IPS-NIHi7 (cell line): ENCODE results near the gene GHRHR.

Experiments
- DNase-seq: peaks from one replicate; pipeline ENCODE4 v3.0.0; 2012; ENCODE audit warnings: mixed read lengths; ENCODE audit errors: extremely low spot score

GHRHR gene

DNA sequence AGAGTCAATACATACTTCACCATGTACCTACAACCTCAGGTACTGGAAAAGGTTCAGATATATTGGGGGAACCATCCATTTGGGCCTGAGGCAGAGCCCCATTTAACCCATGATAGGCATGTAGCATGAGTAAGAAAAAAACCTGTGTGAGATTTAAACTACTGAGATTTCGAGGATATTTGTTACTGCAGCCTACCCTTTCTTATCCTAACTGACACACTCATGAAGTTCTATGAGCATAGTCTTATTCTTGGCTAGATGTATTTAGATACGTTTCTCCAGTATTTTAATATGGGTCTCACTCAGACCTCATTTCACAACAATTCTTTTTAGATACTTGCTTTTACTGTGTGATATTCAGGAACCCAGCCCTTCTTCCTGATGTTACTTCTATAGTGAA, 39.3 kb downstream of the GHRHR start:
- no peak for DNase-seq

DNA sequence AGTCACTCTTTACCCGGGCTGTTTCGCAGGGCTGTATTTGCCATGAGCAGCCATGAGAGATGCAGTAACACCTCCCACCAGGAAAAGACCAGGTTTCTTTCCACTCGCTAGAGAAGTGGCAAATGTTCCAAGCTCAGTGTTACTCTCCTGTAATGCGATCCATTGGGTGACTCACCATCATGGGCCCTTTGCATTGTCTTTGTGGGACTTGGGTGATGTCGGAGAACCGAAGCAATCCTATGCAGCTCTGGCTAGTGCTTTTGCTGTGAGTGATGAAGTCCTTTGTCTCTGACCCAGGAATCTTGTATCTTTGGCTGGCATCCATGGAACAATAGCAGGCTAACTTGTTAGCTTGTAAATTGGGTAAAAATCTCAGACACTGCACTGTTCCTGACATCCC, 40.0 kb downstream of the GHRHR start:
- DNase-seq = no peak

DNA sequence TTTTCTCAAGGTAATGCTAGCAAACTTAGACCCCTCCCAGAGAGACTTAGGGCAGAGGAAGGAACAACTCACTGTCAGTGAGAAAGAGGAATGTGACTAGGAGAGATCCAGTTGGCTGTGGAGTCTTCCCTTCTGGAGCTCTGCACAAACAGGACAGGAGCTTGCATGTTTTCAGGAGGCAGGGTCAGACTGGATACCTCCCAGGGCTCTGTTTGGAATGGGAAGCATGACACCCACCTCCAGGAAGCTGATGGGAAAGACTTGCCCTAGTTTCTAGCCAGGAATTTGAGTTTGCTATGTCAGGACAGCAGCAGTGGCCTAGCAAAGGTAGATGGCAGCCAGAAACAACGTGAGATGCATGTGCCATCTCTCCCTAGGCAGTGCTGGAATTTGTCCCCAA, 40.6 kb downstream of the GHRHR start:
- DNase-seq = no peak

DNA sequence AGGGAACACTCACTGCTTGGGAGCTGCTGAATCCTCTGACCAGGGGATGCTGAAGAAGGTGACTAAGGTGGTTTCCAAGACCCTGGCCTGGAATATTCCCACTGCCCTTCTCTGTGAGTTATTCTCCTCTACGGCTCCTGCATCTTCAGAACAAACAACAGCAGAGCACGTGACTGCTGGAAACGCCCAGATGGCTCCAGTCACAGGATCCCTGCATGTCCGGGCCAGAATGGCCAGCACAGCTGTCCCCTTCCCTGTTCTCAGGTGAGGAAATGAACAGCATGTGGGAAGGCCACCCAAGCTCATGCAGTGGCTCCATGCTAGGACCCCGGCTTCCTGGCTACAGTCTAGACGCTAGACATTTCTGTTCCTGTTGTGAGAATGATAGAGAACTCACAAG, 43.1 kb downstream of the GHRHR start:
- DNase-seq = no peak

DNA sequence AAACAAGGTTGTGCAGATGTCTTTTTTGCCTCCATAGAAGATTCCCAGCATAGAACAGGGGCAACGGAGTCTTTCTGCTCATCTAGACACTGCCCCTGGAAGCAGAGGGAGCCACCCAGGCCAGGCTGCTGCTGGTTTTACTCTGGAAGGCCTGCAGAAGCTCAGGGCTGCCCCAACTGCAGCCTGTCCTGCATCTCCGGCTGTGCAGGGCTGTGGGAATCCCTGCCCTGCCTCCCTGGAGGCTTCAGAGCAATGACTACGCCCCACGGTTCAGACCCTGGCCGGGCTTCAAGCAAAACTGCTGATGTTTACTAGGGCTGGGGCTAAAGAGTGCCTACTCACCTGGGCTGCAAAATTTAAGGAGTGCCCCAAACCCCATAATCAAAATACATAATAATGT, 43.9 kb downstream of the GHRHR start:
- DNase-seq = no peak

DNA sequence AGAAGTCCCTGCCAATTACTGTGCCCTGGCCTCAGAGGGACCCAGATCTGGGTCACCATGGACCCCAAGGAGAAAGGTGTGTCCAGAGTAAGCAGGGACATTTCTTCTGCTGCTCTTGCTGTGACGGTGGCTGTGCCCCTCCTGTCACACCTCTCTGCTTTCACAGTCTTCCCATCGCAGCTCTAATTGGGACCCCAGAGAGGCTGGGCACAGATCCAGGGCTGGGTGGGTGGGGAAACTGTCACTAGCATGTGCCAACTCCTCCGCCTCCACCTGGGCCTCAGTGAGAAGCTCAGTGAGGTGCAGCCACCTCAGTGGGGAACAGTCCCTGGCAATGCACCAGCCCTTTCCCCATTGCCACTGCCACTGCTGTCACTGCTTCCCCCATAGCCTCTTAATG, 51.1 kb downstream of the GHRHR start:
- DNase-seq = no peak

DNA sequence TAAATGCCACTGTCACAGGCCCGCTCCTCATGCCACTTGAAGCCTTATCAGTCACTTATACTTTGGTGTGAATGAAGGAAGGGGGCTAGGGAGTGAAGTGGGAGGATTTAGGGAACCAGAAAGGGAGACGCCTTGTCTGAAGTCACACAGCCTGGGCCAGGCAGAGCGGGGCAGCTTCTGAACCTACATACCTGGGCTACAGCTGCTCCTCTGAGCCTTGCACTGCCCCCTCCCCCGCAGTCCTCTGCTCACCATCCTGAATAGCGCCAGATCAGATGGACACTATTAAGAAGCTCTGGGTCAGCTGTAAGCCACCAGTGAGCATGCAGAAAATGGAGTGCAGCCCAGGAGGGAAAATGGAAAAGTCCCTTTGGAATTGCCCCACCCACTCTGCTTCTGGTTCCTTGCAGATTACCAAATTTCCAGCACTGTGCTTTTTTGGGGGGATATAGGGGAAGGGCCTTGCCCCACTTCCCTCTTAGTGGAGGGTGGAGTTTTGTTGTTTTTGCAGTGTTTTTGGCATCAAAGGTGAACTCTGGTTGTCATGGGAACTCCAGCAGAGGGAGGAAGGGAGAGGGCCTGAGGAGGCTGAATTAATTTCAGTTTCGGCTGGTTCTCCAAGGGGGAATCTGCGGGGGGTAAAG, 53.4 kb downstream of the GHRHR start:
- DNase-seq = no peak

DNA sequence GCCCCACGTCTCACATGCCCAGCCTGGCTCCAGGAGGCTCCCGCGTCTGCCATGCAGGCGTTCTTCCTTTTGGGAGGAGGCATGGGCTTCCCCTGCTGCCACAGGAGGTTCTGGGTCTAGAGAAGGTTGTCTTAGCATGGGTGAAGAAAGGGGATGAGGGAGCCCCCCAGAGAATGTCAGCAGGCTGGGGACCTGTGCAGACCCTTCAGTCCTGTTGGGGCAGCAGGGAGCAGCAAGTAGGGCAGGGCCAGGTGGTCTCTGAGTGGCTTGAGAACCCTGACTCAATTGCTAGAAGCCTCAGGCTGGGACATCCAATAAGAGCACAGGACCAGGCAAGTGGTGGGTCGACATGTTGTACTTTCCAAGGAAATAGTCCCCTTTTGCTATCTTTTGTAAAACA, 54.0 kb downstream of the GHRHR start:
- no peak for DNase-seq

DNA sequence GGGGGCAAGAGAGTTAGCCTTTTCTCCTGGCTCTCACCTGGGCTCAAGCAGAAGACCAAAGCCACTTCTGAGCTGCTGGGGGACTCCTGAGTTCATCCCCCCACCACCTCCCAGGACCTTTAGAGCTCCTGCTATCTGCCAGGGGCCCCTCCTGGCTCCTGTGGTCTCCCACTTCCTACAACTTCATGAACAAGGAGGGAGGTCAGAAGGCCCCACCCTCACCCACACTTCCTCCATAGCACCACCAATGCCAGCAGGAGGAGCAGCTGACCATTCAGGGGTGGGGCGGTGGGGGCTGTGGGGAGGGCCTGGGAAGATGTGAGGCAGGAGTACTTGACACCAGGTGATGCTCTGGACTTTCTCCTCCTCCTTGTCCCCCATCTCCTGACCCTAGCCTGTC, 55.8 kb downstream of the GHRHR start:
- DNase-seq = no peak

DNA sequence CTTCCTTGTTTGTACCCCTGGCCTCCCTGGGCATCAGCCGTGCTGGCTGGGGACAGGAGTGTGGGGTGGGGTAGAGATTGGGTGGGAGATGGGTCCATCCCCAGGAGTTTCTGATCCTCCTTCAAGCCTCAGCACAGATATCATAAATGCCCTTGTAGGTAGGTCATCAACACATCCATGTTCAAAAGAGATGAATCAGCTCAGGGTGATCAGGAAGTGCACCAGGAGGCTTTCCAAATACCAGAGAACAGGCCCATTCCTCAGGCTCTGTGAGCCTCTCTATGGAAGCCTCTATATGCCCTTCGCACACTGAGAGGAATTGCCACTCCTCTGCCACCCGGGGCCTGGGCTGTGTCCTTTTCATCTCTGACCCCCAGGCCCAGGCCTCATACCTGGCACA, 56.4 kb downstream of the GHRHR start:
- DNase-seq = no peak

DNA sequence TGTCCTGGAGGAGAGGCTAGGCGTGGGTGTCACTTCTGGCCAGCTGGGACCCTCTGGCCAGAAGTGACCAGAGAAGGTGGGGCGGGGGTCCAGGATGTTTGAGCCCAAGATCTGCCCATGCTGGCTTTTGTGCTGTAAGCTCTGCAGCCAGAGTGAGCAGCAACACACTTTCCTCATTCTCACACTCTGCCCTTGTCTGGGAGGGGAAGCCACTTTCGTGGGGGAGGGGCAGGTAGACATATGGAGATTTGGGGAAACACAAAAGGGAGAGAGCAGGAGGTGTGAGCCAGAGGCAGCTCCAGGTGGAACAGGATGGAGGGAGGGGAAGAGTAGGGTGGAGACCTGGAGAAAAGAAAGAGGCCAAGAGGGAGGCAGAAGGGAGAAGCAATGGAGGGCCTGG, 56.9 kb downstream of the GHRHR start:
- peak; percentile 46 for DNase-seq

DNA sequence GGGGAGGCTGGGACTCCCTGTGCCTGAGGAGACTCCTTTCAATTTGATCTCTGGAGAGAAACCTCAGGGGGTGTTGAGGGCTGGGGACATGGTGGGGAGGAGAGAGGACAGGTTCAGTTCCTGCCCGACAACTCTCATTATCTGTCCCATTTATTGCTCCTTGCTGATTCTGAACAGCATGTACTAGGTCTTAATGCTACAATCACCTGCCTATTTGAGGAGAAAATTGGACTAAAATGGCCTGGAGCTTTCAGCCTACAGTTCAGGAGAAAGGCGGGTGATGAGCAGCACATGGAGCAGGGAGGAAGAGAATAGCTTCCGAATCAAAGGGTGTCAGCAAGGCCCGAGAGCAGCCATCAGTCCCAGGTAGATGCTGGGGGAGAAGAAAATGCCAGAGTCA, 58.4 kb downstream of the GHRHR start:
- no peak for DNase-seq

DNA sequence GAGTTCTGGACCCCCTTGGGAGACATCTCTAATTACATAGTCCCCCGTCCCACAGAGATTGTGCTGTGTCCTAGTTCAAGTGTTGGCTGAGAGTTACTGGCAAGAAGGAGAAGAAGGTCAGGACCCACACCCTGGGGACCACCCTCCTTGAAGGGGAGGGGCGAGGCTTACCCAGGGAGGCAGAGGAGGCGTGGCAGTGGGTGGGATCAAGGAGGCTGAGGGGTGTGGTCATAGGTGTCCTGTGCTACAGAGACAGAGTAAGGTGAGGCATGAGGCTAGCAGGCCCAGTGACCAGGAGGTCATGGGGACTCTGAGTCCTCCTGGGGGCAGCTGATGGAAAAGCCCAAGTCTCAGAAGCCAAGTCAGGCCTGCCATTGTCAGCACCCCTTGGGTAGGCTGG, 59.0 kb downstream of the GHRHR start:
- peak; percentile 56 for DNase-seq

DNA sequence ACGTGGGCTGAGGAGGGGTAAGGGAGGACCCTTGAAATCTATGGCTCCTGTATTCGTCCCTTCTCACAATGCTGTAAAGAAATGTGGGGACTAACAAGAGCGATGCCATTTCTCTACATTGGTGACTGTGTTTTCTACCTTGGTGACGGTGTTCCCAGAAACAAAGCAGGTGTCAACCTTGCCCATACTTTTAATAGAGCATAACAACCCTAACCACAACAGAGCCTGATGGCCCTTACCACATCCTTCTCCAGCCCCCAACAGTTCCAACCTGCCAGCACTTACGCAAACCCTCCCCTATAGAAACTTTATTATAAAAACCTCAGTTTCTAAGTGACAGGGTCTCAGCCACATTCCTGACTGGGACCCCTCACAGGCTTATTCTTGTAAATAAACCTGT, 60.1 kb downstream of the GHRHR start:
- no peak for DNase-seq

DNA sequence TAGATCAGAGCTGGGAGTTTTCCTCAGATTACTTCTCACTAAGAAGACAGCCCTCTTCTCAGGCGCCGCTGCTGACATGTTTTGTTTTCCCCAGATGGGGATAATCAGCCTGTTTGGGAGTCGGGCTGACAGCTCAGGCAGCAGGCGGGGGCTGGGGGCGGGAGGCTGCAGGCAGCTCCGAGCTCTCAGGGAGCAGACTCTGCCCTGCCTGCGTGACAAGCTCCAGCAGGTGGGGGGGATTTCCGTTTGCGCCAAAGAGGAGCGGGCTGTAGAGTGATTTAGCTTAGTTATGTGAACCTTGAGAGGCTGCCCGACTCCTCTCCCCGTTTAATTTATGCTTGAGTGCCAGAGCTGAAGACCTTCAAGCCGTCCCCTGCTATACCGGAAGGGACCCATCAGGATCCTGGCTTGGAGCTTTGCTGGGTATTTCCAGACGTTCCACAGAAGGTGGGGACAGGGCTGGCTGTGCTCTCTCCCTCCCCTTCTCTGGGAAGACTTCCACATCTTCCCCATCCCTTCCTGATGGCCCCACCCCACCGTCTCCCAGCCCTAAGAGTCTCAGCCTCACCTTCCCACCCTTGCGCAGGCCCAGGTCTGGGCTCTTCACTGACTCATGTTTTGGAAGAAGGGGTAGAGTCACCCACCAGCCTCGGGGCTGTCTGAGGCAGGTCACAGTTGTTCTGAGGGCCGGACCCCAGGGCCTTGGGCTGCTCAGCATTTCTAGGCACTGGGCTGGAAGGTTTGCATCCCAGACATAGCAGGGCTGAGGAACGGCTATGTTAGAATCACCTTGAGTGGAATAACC, 63.6 kb downstream of the GHRHR start:
- DNase-seq = peak; percentile 81

DNA sequence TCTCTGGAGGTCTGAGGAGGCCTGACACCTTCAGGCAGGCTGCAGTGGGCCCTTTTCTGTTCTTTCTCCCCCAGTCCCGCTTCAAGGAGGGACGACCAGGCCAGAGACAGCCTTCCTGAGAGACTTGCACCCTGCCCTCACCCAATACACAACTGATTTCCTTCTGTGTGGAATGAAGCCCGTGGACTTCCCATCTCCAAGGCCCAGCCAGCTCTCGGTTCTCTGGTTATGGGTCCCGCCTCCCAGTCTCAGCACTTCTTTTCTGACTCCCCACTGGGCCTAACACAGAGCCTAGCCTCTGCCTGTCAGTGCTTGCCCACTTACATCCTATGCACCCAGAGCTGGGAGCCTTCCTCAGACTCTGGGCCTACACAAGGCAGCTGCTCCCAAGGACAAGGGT, 64.3 kb downstream of the GHRHR start:
- DNase-seq = no peak

DNA sequence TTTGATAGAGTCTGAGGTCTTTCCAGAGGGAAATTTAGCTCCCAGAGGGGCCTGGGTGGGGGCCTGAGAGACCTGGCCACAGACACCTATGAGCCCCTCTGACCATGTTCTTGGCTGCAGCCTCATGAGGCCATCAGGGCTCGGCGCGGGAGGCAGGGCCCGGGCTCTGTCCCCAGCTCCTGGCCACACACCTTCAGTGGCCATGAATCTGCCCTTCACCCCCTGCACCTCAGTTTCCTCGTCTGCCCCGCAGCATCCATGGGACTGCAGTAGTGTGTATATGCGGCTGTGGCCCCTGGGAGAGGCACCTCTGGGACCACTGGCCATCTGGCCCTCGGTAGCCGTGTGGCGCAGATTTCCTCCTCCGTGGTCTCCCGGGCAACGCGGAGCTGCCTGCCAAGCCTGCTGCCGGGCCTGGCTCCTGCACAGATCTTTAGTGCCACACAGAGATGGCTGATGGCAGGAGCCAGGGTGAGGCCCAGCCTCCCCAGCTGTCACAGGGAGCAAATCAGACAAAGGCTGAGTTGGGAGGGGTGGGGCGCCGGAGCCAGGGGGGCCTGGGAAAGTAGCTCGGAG, 64.8 kb downstream of the GHRHR start:
- no peak for DNase-seq
